ENCODE results near the gene ZNF408.

GRCh38 chr11:46672381-46672839 is 28.4 kb upstream of the ZNF408 start:
- no peak for TF ChIP-seq EZH2phosphoT487 (IDR thresholded peaks at IDR 0.05; ENCODE audit: borderline replicate concordance)
- no peak for TF ChIP-seq CTCF (conservative IDR thresholded peaks at IDR 0.05; ENCODE audit: low read length)
